ENCODE measurements around the gene FKBP1C. TPM values are rescaled to one million over a fixed set of nuclear protein-coding genes. Genes with fewer than 3 reads are reported as not detected.
"Not testable (repeated sequence)": the region's sequence is repeated elsewhere in the genome, so short reads cannot be mapped to it uniquely, and the experiment has no call there.

FKBP1C gene
- not detected for total RNA-seq

DNA sequence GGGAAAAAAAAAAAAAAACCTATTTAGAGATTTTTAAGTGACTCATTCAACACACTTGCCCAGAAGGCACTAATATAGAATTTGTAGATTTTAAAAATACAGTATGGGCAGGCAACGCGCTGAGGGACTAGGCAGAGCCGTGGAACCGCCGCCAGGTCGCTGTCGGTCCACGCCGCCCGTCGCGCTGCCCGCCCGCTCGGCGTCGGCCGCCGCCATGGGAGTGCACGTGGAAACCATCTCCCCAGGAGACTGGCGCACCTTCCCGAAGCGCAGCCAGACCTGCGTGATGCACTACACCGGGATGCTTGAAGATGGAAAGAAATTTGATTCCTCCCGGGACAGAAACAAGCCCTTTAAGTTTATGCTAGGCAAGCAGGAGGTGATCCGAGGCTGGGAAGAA, at the start of gene FKBP1C:
Gene FKBP1C, plus strand, starts transcription at position 127 of the 400 bp plus-strand sequence.
- DNase-seq, result not testable (repeated sequence)

DNA sequence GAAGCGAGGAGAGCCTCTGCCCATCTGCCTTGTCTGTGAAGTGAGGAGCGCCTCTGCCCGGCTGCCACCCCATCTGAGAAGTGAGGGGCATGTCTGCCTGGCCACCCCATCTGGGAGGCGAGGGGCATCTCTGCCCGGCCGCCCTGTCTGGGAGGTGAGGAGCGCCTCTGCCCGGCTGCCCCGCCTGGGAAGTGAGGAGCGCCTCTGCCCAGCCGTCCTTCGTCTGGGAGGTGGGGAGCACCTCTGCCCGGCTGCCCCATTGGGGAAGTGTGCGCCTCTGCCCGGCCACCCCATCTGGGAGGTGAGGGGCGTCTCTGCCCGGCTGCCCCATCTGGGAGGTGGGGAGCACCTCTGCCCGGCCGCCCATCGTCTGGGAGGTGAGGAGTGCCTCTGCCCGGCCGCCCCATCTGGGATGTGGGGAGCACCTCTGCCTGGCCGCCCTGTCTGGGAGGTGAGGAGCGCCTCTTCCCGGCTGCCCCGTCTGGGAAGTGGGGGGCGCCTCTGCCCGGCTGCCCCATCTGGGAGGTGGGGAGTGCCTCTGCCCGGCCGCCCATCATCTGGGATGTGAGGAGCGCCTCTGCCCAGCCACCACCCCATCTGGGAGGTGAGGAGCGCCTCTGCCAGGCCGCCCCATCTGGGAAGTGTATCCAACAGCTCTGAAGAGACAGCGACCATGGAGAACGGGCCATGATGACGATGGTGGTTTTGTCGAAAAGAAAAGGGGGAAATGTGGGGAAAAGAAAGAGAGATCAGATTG, 47.0 kb upstream of the FKBP1C start:
- not testable (repeated sequence) for DNase-seq

- DNase-seq, result no peak
Observed at GRCh38 chr6:63174173-63174572, 37.1 kb upstream of the FKBP1C start.

DNA sequence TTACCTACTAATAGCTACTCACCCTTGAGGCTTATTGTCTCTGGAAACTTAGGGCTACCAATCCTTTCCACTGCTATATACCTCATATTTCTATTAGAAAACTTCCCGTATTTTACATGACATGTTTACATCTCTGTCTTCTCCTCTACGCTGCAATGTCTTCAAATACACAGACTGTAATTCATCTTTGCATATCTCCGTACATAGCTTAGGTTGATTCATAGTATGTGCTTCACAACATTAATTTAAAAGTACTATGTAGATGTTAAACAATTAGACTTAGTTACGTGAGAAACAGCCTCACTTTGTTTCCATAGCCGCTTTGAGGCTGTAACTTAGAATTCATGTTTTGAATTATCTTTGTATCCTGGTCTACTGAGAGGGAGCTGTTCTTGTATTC, 35.1 kb upstream of the FKBP1C start:
- DNase-seq, result no peak

DNA sequence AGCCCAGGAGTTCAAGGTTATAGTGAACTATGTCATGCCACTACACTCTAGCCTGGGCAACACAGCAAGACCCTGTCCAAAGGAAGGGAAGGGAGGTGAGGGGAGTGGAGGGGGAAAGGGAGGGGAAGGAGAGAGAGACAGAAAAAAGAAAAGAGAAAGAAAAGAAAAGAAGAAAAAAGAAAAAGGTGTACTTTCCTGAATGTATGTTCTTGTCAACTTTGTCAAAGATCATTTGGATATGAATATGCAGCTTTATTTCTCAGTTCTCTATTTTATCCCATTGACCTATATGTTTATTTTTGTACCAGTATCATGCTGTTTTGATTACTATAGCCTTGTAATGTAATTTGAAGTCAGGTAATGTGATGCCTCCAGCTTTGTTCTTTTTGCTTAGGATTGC, 30.9 kb upstream of the FKBP1C start:
- no peak for DNase-seq

GRCh38 chr6:63186970-63187369, 24.3 kb upstream of the FKBP1C start:
- no peak for DNase-seq

DNA sequence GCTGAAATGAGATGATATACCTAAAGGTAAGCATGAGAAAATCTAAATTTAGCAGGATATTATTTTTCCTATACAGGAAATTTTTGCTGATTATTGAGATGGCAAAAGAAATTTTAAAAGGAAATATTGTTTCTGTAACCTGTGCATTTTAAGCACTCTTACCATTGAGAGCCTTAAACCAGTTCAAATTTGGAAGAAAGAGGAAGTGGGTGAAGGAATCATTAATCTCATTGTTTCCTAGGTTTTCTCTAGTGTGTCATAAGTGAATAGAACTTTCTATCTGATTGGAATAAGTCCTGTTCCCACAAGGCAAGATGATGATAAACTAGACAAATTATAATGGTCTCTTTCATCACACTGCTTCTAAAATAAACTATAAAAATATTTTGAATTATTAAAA, 22.4 kb upstream of the FKBP1C start:
- no peak for DNase-seq

- DNase-seq, result no peak
Observed at GRCh38 chr6:63193324-63193723, 17.9 kb upstream of the FKBP1C start.

GRCh38 chr6:63197741-63198140, 13.5 kb upstream of the FKBP1C start:
- no peak for DNase-seq

DNA sequence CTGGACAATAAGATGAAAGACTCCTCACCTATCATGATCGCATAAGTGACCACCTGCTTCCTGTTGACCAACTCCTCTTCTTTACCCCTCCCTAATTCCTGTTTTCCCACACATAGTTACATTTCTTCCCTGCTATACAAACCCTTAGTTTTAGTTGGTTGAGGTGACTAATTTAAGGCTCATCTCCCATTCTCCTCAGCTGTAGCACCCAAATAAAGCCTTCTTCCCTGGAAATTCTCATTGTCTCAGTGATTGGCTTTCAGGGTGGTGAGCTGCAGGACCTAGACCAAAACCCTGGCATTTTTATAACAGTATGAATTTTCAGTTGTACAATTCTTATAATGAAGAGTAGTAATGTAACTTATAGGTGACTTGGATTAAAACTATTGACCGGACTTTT, 2.1 kb downstream of the FKBP1C start:
- no peak for DNase-seq

- DNase-seq, result no peak
Observed at GRCh38 chr6:63214816-63215215, 3.5 kb downstream of the FKBP1C start.

- no peak for DNase-seq
Observed at GRCh38 chr6:63224179-63224578, 12.9 kb downstream of the FKBP1C start.

GRCh38 chr6:63225987-63226386, 14.7 kb downstream of the FKBP1C start:
- not testable (repeated sequence) for DNase-seq

GRCh38 chr6:63227928-63228894, 16.9 kb downstream of the FKBP1C start:
- DNase-seq, result not testable (repeated sequence)

DNA sequence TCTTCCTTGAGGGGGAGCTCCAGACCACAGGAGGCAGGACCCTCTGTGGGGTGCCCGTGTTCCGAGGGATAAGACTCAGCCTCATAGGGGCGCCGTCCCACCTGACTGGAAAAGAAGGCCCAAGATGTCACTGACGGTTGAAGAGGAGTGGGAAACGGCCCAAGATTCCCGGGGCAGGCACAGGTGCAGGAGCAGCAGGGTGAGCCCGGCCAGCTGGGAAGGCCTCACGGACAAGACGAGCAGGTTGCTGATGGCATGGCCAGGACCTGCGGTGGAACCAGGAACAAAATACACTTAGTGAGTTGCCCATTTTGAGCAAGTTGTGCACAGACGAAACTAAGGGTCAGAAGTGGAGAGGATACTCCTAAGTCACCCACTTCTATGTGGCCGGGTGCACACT, 18.8 kb downstream of the FKBP1C start:
- not testable (repeated sequence) for DNase-seq

DNA sequence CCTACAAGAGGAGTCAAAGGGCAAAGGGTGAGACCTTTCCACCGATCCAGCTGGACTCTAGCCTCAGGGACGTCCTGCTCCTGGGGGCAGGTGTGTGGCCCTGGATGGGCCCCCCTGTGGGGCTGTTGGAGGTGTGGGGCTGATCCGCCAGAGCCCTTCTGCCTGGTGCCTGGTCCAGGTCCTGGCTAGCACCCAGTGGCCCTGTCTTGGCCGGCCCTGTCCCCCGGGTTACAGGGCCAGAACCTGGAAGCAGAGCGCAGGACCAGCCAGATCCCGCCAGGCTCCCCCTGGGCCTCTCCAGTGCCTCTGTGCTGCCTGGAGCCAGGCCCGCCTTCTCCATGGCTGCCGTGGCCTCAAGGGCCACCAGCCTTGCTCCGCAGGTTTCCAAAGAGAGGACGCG, 19.2 kb downstream of the FKBP1C start:
- DNase-seq, result not testable (repeated sequence)

DNA sequence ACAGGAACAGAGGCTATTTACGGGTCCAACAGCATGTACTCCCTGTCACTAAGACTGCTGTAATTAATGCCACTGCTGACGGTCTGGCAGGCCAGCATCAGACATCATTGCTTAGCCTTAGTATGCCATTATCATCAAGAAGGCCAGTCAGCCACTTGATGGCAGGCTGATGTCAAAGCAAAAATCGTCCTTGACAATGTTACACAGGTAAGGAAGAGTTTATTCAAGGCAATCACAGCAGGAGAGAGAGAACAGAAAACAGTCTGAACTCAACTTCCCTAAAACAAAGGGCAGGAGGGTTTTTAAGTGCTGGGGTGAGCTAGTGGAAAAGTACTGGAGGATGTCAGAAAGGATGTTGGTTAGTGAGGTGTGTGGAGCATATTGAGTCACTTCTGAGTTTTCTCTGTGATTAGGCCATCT, 25.1 kb downstream of the FKBP1C start:
- DNase-seq, result no peak

GRCh38 chr6:63245420-63245819, 34.2 kb downstream of the FKBP1C start:
- DNase-seq, result no peak

GRCh38 chr6:63245909-63246308, 34.6 kb downstream of the FKBP1C start:
- no peak for DNase-seq

DNA sequence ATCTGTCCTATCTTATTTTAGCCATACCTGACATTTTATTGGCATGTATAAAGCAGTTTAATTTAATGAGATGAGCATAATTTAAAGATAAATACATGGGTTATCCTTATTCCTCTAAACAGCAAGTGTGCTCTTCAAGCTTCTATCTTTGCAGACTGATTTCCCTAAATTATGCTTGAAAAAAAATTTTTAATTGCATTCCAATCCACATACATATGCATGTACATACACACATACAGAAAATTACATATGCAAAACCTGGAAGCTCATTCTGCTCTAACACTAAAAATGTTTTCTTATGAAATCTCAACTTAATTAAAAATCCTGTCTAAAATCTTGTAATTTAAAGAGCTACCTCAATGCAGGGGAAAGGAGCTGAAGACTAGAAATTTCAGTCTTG, 35.3 kb downstream of the FKBP1C start:
- DNase-seq, result no peak

- DNase-seq, result no peak
Observed at GRCh38 chr6:63249875-63250482, 38.7 kb downstream of the FKBP1C start.

DNA sequence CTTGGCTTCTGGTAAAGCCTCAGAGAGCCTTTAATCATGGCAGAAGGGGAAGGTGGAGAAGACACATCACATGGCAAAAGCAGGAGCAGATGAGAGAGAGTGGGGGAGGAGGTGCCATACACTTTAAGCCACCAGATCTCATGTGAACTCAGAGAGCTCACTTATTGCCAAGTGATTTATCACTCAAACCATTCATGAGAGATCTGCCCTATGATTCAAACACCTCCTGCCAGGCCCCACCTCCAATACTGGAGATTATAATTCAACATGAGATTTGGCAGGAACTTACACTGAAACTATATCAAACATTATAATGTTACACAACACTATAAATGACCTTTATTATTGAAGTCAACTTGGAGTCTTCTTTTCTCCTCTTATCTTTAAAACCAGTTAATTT, 47.9 kb downstream of the FKBP1C start:
- DNase-seq, result no peak

GRCh38 chr6:63261820-63262219, 50.6 kb downstream of the FKBP1C start:
- no peak for DNase-seq

Measured in tongue (tissue), 2 donors.